Measurements from ENCODE around the gene LCN1.

Gene LCN1

DNA sequence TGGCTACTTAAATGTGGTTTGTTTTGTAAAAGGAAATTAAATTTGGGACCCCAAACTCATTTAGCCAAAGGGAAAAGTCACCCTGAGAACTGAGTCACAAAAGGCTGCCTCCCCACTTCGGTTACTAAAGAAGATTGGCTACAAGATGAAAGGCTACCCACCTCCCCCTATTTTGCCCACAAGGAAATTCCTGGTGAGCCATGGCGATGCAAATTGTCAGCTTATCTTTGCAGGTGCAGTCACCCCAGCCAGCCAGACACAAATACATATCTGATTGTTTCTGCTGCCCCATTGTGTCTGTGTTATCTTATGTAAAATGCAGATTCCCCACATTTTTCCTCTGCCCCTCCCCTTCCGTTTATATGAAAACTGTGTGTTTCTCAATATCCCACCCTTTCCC is 49.2 kb downstream of the LCN1 start:
- Histone ChIP-seq H2BK15ac (replicated peaks; ENCODE audit: low read depth) (no peak overlapping the region), H2AK5ac (ENCODE audit: low read length) (no peak overlapping the region), H3K79me1 (ENCODE audit: low read length) (no peaks in the 10 kb centered on the region), H3K27ac (ENCODE audit: low read depth, low read length) (no peak overlapping the region), H3K56ac (ENCODE audit: low read length) (no peak overlapping the region), H2BK5ac (ENCODE audit: low read length) (no peak overlapping the region), H3K4me3 (ENCODE audit: low read length) (no peak overlapping the region), H3K4me1 (ENCODE audit: control insufficient read depth, low read depth, low read length) (no peaks in the 10 kb centered on the region), H3K4me2 (ENCODE audit: low read length) (no peak overlapping the region), H3K18ac (ENCODE audit: low read length) (no peak overlapping the region), H3K27me3 (ENCODE audit: insufficient read depth, low read length, poor library complexity) (no peaks in the 10 kb centered on the region), H3K79me2 (ENCODE audit: control insufficient read depth, insufficient read depth, low read length) (no peaks in the 10 kb centered on the region), H3K23ac (ENCODE audit: low read length) (no peak overlapping the region), H3K4ac (ENCODE audit: low read depth, low read length) (no peak overlapping the region), H3K36me3 (ENCODE audit: control insufficient read depth, insufficient read depth, low read length) (no peaks in the 10 kb centered on the region), H4K8ac (ENCODE audit: low read depth, low read length) (no peak overlapping the region), H3K9ac (ENCODE audit: low read length) (no peak overlapping the region), H2BK120ac (ENCODE audit: low read depth, low read length) (no peak overlapping the region), H4K5ac (ENCODE audit: low read length) (no peak overlapping the region)
- peak; percentile 10 for DNase-seq
- no CpG with 5 or more reads among the region's 3 CpGs for WGBS (ENCODE audit: extremely low coverage, insufficient coverage, low lambda C conversion rate)

DNA sequence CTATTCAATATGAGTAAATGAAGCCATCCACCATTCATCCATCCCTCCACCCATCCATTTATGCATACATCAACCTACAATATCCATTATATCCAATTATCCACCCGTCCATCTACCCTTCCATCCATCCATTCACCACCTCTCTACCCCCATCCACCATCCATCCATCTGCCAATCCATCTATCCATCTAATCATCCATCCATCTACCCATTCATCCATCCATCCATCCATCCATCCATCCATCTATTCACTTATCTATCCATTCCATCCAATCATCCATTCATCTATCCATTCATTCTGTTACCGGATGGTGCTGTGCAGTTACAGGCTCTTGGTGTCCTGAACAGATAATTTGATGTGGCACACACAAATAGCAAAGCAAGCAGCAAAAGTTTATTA is 51.0 kb downstream of the LCN1 start:
- Histone ChIP-seq H4K5ac (ENCODE audit: low read length) (no peak overlapping the region), H3K9ac (ENCODE audit: low read length) (no peak overlapping the region), H3K27me3 (ENCODE audit: insufficient read depth, low read length, poor library complexity) (no peaks in the 10 kb centered on the region), H3K79me2 (ENCODE audit: control insufficient read depth, insufficient read depth, low read length) (no peaks in the 10 kb centered on the region), H3K79me1 (ENCODE audit: low read length) (no peaks in the 10 kb centered on the region), H2BK15ac (replicated peaks; ENCODE audit: low read depth) (no peak overlapping the region), H3K4me2 (ENCODE audit: low read length) (no peak overlapping the region), H2BK5ac (ENCODE audit: low read length) (no peak overlapping the region), H2BK120ac (ENCODE audit: low read depth, low read length) (no peak overlapping the region), H4K8ac (ENCODE audit: low read depth, low read length) (no peak overlapping the region), H3K36me3 (ENCODE audit: control insufficient read depth, insufficient read depth, low read length) (no peaks in the 10 kb centered on the region), H3K18ac (ENCODE audit: low read length) (no peak overlapping the region), H3K23ac (ENCODE audit: low read length) (no peak overlapping the region), H3K56ac (ENCODE audit: low read length) (no peak overlapping the region), H2AK5ac (ENCODE audit: low read length) (no peak overlapping the region), H3K4me3 (ENCODE audit: low read length) (no peak overlapping the region), H3K4ac (ENCODE audit: low read depth, low read length) (no peak overlapping the region), H3K4me1 (ENCODE audit: control insufficient read depth, low read depth, low read length) (no peaks in the 10 kb centered on the region), H3K27ac (ENCODE audit: low read depth, low read length) (no peak overlapping the region)
- WGBS (ENCODE audit: extremely low coverage, insufficient coverage, low lambda C conversion rate), result 100% methylated on average over 1 of the region's 2 CpGs
- DNase-seq, result no peak

DNA sequence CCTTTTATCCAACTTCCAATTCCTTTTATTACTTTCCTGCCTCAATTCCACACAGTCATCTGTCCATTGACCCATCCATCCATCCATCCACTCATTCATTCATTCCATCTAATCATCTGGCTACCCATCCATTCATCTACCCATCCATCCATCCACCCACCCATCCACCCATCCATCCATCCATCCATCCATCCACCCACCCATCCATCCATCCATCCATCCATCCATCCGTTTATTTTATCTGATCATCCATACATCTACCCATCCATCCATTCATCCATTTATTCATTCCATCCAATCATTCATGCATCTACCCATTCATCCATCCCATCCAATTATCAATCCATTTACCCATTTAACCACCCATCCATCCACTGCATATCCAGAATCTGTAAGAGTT is 51.9 kb downstream of the LCN1 start:
- Histone ChIP-seq H3K4me1 (ENCODE audit: control insufficient read depth, low read depth, low read length) (no peaks in the 10 kb centered on the region), H3K36me3 (ENCODE audit: control insufficient read depth, insufficient read depth, low read length) (no peaks in the 10 kb centered on the region), H3K4ac (ENCODE audit: low read depth, low read length) (no peak overlapping the region), H3K9ac (ENCODE audit: low read length) (no peak overlapping the region), H4K5ac (ENCODE audit: low read length) (no peak overlapping the region), H2BK5ac (ENCODE audit: low read length) (no peak overlapping the region), H3K4me3 (ENCODE audit: low read length) (no peak overlapping the region), H3K18ac (ENCODE audit: low read length) (no peak overlapping the region), H3K79me2 (ENCODE audit: control insufficient read depth, insufficient read depth, low read length) (no peaks in the 10 kb centered on the region), H3K23ac (ENCODE audit: low read length) (no peak overlapping the region), H3K27me3 (ENCODE audit: insufficient read depth, low read length, poor library complexity) (no peaks in the 10 kb centered on the region), H3K56ac (ENCODE audit: low read length) (no peak overlapping the region), H4K8ac (ENCODE audit: low read depth, low read length) (no peak overlapping the region), H2BK120ac (ENCODE audit: low read depth, low read length) (no peak overlapping the region), H2BK15ac (replicated peaks; ENCODE audit: low read depth) (no peak overlapping the region), H3K79me1 (ENCODE audit: low read length) (no peaks in the 10 kb centered on the region), H3K4me2 (ENCODE audit: low read length) (no peak overlapping the region), H3K27ac (ENCODE audit: low read depth, low read length) (no peak overlapping the region), H2AK5ac (ENCODE audit: low read length) (no peak overlapping the region)
- WGBS (ENCODE audit: extremely low coverage, insufficient coverage, low lambda C conversion rate), result 88% methylated on average over 1 of the region's 1 CpG
- DNase-seq, result no peak

DNA sequence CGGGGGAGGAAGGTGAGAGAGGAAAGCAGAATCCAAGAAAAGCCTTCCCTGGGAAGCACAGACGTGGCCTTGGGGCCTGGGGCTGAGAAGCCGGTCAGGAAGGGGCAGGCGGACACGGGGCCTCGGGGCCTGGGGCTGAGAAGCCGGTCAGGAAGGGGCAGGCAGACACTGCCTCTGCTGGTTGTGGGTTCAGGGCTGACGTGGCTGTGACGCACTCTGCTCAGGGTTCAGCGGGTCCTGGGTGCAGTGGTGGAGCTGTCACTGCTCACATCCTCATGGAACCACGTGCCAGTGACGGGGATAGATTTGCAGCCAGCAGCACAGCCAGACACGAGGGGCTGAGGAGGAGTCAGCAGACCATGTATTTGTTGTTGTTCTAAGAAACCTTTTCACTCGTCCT is 53.1 kb downstream of the LCN1 start:
- H3K4me1 ChIP-seq (ENCODE audit: control insufficient read depth, low read depth, low read length), result no peaks in the 10 kb centered on the region
- WGBS (ENCODE audit: extremely low coverage, insufficient coverage, low lambda C conversion rate), result no CpG with 5 or more reads among the region's 14 CpGs

DNA sequence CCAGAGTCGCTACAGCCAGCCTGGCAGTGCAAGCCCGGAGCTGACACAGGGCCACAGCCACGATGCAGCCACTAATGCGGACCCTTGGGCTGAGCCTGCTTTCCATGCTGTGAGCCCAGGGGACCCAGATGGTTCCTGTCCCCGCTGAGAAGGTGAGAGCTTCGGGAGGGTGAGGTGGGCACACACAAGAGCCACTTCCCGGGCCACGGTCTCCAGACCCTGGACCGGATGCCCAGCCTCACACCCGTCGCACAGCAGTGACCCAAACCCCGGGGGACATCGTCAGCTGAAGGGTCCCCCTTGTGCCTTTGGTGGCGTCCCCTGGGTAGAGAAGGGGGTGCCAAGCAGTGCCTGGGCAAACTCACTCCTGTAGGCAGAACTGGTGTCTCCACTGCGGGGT is 53.7 kb downstream of the LCN1 start:
- Histone ChIP-seq H4K8ac (ENCODE audit: low read depth, low read length) (no peak overlapping the region), H3K27ac (ENCODE audit: low read depth, low read length) (no peak overlapping the region), H4K5ac (ENCODE audit: low read length) (no peak overlapping the region), H3K27me3 (ENCODE audit: insufficient read depth, low read length, poor library complexity) (no peaks in the 10 kb centered on the region), H3K36me3 (ENCODE audit: control insufficient read depth, insufficient read depth, low read length) (no peaks in the 10 kb centered on the region), H3K79me1 (ENCODE audit: low read length) (no peaks in the 10 kb centered on the region), H2BK120ac (ENCODE audit: low read depth, low read length) (no peak overlapping the region), H3K4me3 (ENCODE audit: low read length) (no peak overlapping the region), H3K4me1 (ENCODE audit: control insufficient read depth, low read depth, low read length) (no peaks in the 10 kb centered on the region), H2AK5ac (ENCODE audit: low read length) (no peak overlapping the region), H3K23ac (ENCODE audit: low read length) (no peak overlapping the region), H3K4me2 (ENCODE audit: low read length) (no peak overlapping the region), H3K79me2 (ENCODE audit: control insufficient read depth, insufficient read depth, low read length) (no peaks in the 10 kb centered on the region), H3K18ac (ENCODE audit: low read length) (no peak overlapping the region), H3K56ac (ENCODE audit: low read length) (no peak overlapping the region), H2BK15ac (replicated peaks; ENCODE audit: low read depth) (no peak overlapping the region), H2BK5ac (ENCODE audit: low read length) (no peak overlapping the region), H3K4ac (ENCODE audit: low read depth, low read length) (no peak overlapping the region), H3K9ac (ENCODE audit: low read length) (no peak overlapping the region)
- no peak for DNase-seq
- no CpG with 5 or more reads among the region's 15 CpGs for WGBS (ENCODE audit: extremely low coverage, insufficient coverage, low lambda C conversion rate)

More for the DNA sequence above, 53.1 kb downstream of the LCN1 start:
- Histone ChIP-seq H4K5ac (ENCODE audit: low read length) (no peak overlapping the region), H3K79me2 (ENCODE audit: control insufficient read depth, insufficient read depth, low read length) (no peaks in the 10 kb centered on the region), H3K4ac (ENCODE audit: low read depth, low read length) (no peak overlapping the region), H3K18ac (ENCODE audit: low read length) (no peak overlapping the region), H2AK5ac (ENCODE audit: low read length) (no peak overlapping the region), H4K8ac (ENCODE audit: low read depth, low read length) (no peak overlapping the region), H3K56ac (ENCODE audit: low read length) (no peak overlapping the region), H3K23ac (ENCODE audit: low read length) (peak overlapping the region; percentile 66), H3K36me3 (ENCODE audit: control insufficient read depth, insufficient read depth, low read length) (no peaks in the 10 kb centered on the region), H3K4me3 (ENCODE audit: low read length) (no peak overlapping the region), H2BK5ac (ENCODE audit: low read length) (no peak overlapping the region), H3K9ac (ENCODE audit: low read length) (no peak overlapping the region), H2BK120ac (ENCODE audit: low read depth, low read length) (no peak overlapping the region), H3K79me1 (ENCODE audit: low read length) (no peaks in the 10 kb centered on the region), H3K27me3 (ENCODE audit: insufficient read depth, low read length, poor library complexity) (no peaks in the 10 kb centered on the region), H2BK15ac (replicated peaks; ENCODE audit: low read depth) (no peak overlapping the region), H3K4me2 (ENCODE audit: low read length) (no peak overlapping the region), H3K27ac (ENCODE audit: low read depth, low read length) (no peak overlapping the region)
- no peak for DNase-seq

All from mesendoderm (in vitro differentiated cells).